ENCODE data around the gene PSAPL1. TPM values are rescaled to one million over a fixed set of nuclear protein-coding genes. Genes with fewer than 3 reads are reported as not detected.

PSAPL1 gene
- total RNA-seq, 1 donor from 2014 or later, result 18.6 TPM

DNA sequence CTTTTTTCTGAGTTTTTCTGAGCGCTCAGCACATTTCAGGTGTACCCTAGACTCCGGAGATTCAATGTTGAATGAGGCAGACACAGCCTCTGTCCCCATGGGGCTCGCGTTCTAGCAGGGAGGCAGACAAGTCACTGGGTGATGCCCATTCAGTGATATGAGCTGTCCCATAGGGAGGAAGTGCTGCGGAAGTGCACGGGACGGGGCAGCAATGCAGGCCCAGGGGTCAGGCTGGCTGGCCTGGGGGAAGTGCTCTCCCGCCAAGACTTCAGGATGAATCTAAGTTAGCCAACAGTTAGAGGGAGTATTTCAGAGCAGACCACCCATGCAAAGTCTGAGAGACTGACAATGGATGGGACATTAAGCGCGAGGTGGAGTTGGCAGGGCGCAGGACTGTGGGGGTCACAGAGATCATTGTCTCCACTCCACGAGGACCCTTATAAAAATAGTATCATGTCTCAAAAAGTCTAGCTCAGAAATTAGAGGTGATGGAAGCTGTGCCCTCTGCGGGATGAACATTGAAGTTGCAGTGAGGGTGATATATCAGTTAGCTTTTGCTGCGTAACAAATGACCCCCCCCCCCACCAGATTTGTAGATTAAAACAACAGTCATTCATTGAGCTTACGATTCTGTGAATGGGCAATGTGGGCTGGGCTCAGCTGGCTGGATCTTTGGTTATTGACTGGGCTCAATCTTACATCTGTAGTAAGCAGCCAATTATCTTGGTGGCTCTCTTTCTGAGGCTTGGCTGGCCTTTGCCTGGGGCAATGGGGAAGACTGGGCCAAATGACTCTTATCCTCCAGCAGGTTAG, 16.4 kb downstream of the PSAPL1 start:
- DNase-seq, result no peak

- no peak for DNase-seq
These were observed 17.1 kb downstream of the PSAPL1 start for GRCh38 chr4:7417639-7418038.

GRCh38 chr4:7416745-7417432, 17.8 kb downstream of the PSAPL1 start:
- no peak for DNase-seq

GRCh38 chr4:7415927-7416686, 18.6 kb downstream of the PSAPL1 start:
- DNase-seq, result no peak

DNA sequence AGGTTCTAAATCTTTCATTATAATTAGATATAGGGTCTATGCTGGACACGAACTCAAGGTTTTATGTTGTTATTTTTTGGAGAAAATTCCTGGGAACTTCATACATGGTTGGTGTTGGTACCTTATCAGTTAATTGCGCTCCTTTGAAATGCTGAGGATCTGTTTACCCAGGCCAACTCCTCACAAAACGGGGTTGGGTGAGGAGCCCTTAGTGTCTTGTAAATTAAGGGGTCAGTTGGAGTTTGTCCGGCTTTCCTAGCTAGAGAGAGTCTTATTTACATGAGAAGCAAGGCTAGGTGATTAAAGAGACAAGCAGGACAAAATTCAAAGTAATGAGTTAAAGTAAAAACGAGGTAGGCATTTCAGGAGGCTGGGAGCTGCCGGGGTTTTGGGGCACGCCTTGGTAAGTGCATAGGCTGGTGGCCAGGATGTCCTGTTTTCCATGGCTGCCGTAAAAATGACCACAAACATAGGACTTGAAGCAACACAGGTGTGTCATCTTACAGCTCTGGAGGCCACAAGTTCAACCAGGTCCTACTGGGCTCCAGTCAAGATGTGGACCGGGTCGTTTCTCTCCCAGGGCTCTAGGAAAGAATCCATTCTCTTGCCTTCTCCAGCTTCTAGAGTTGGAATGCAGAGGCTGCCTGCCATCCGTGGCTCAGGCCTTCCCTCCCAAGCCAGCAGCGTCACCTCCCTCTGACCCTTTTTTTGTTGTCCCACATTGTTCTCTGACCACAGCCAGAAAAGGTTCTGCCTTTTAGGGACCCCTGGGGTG, 19.8 kb downstream of the PSAPL1 start:
- DNase-seq, result no peak

DNA sequence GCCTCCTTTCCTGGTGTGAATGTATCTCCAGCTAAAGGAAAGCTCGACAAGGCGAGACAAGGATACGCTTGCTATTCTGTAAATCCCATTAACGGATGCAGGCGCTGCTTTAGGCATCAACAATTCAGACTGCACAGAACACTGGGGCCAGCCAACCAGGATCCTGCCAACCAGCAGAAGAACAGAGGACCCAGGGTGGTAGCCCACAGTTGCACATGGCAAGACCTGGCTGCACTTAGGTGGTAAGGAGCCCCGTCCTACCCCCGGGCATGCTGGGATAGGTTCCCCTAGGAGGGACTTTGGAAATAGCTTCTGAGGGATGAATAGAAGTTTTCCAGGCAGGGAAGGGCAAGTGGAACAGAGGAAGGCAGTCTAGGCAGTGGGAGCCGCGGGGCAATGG, 20.7 kb downstream of the PSAPL1 start:
- no peak for DNase-seq

DNA sequence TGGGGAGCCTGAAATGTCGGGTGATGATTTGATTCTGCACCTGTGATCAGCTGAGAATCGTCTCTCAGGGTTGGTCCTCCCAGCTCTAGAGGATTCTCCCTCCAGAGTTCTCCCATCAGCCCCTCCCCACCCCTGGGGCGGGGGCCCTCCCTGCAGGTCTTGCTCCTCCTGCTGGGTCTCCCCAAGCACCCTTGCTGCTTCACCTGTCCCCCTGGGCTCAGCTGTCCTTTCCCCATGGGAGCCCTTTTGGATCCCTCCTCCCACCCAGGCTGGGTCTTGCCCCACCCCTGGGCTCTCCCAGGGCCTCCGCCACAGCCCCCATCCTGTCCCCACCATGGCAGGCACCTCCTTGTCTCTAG, 22.2 kb downstream of the PSAPL1 start:
- no peak for DNase-seq

DNA sequence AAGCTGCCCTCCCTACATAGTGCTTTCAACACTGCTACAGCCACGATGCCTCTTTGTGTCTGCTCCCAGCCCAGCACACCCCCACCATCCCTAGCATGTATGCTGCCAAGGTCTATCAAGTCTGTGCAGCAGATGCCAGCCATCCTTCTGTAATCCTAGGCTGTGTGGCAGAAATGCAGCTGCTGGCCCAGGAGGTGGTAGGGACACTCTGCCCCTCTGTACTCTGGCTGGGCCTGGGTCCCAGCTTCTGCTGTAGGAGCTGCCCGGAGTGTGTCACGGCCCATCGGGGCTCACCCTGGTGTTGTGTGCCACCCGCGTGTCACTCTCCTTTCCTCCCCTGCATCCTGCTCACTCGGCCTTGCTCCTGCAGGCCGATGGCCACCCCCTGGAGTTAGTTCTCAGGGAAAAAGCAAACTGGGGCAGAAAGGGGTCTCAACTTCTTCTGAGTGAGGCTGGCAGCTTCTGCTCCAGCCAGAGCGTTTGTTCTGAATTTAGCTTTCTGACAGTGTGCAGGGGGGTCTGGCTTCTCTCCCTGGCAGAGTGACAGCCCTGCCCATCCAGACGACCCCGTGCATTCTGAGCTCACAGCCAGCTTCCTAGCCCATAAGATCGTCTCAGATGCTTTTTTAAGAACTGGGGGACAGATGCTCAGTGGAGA, 22.7 kb downstream of the PSAPL1 start:
- DNase-seq, result no peak

DNA sequence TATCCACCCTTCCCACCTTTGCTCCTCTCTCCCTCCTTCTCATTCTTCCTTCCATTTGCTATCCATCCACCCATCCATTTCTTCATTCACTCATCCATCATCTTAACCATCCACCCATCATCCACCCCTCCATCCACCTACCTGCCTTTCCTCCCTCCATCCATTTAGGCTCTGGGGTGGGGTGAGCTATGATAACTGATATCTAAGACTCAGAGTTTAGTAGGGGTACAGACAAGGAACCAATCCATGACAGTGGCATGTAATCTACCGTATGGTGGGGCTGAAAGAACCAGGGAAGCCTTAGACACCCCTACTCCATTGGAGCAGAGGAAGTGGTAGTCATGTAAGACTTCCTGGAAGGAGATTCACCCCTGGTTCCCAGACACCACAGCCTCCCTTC, 23.2 kb downstream of the PSAPL1 start:
- DNase-seq, result no peak

DNA sequence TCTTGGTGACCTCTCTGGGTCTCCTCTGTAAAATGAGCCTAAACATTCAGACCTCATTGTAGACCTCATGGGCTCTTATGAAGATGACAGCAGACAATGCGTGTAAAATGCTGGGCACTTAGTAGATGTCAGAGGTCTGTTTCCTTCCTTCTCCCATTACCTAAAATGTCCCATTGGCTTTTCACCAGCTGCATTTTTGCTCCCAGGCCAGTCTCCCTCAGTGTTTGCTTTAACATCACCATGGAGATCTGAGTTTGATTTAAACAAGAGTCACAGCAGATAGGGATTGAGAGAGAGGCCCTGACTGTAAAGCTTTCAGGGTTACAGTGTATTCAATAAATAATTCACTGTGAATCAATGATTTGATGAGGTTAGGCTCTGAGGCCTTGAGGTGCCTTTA, 24.3 kb downstream of the PSAPL1 start:
- DNase-seq, result peak; percentile 44

GRCh38 chr4:7408166-7408565, 26.6 kb downstream of the PSAPL1 start:
- DNase-seq, result no peak

GRCh38 chr4:7403001-7403400, 31.7 kb downstream of the PSAPL1 start:
- DNase-seq, result no peak

- DNase-seq, result no peak
These were observed 32.2 kb downstream of the PSAPL1 start for GRCh38 chr4:7402526-7402925.

- no peak for DNase-seq
These were observed 33.9 kb downstream of the PSAPL1 start for GRCh38 chr4:7400671-7401298.

GRCh38 chr4:7399440-7400234, 35.1 kb downstream of the PSAPL1 start:
- DNase-seq, result no peak

- no peak for DNase-seq
These were observed 35.8 kb downstream of the PSAPL1 start for GRCh38 chr4:7398788-7399439.

- peak; percentile 31 for DNase-seq
These were observed 36.7 kb downstream of the PSAPL1 start for GRCh38 chr4:7398104-7398423.

DNA sequence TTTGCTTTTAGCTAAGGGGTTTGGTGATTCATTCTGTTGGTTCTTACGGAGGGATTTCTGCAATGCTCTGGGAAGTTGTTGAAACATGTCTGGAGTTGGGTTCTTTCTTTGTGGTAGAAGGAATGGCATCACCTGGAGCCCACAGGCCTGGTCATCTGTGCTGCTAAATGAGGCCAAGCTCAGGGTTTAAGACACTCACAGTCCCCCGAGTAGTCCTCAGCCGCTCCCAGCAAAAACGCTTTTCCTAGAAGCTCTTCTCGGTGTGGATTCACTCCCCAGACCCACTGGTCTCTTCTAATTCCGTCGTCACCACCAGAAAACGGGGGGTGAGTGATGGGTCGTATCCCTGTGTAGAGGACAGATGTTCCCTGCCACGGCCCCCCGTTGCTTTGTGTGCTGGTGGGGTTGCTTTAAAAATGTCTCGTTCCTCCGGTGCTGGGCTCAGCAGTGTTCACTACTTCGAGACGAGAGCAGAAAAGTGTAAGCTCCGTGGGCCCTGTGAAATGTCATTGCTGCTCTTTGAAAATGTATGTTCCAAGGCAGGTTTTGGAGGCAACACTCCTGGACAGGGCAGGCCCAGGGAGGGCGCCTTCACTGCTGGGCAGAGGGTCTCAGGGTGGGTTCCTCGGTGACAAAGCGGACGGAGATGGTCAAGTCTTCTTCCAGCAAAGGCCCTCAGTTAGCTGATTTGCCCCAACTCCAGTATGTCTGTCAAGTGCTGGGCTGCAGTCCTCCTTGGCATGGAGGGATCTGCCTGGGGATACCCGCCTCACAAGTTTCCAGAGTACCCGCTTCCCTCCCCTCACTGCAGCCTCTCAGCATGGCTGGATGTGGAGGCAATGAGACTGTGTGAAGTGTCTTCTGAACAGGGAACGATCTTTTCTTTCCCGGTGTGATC, 37.3 kb downstream of the PSAPL1 start:
- no peak for DNase-seq

Data from skin of body (tissue), 2 donors.